ENCODE measurements around the gene AFDN.

AFDN gene

DNA sequence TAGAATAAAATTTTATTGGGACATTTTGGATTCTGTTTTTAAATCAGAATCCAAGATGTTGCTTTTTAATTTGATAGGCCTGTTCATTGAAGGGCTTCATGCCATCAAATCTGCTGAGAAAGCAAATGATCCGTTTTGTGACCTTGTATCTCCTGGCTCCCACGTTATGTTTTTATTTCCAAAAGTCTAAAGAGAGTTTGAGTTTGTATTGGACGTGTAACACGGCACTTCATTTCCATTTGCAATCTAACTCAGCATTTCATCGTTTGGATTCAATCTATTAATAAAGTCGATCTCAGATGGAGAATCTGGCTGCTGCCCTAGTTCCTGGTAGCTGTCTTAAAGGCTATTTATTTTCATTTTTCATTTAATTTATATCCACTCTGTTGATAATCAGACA is 187.7 kb downstream of the AFDN start:
- H3K4me3 ChIP-seq (ENCODE audit: low read length in 2 of 2): no peak overlapping the region
- no CpG with 5 or more reads among the region's 6 CpGs for WGBS, 2 donors (ENCODE audit: extremely low coverage in 2 of 2, insufficient read length in 2 of 2, insufficient replicate concordance in 1 of 2)

DNA sequence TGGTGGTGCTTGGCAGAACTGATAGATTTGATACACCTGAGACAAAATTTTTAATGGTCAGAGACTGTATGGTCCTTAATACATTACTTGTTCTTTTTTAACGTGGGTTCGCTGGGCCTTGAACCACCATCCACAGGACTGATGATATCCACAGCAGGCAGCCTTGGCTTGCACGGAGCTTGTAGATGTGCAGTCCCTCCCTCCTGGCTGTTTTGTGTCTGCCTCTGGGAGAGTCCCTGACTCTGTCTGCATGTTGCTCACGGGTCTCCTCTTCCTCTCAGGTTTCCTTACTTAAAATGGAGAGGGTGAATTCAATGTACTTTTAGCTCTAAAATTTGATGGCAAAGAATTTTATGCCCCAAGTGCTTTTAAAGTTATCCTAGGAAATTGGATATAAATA is 188.3 kb downstream of the AFDN start:
- Histone ChIP-seq H3K27ac (replicated peaks; ENCODE audit: low read length) (no peak overlapping the region), H3K18ac (ENCODE audit: low read length) (no peak overlapping the region), H3K9me3 (replicated peaks in 1 of 2; ENCODE audit: control insufficient read depth in 2 of 2, insufficient read depth in 1 of 2, low read depth in 1 of 2, low read length in 2 of 2) (peaks cover 0 to 14% of the 10 kb centered on the region in 2 donors), H3K4ac (ENCODE audit: low read length) (no peak overlapping the region), H4K8ac (ENCODE audit: low read depth, low read length) (no peak overlapping the region), H3K27me3 (ENCODE audit: control insufficient read depth in 3 of 3, insufficient read depth in 3 of 3, low read depth in 1 of 3, low read length in 3 of 3) (no peaks in the 10 kb centered on the region), H2AK5ac (ENCODE audit: low read depth, low read length) (no peak overlapping the region), H4K91ac (ENCODE audit: low read depth, low read length, poor library complexity) (no peak overlapping the region), H2BK5ac (ENCODE audit: low read length) (no peak overlapping the region), H2BK15ac (ENCODE audit: low read length) (no peak overlapping the region), H3K4me3 (ENCODE audit: low read length in 2 of 2) (no peak overlapping the region), H3K14ac (ENCODE audit: low read length) (no peak overlapping the region), H3K79me1 (ENCODE audit: low read depth, low read length) (no peaks in the 10 kb centered on the region), H2AFZ (ENCODE audit: low read length) (no peak overlapping the region), H3K9ac (ENCODE audit: low read depth, low read length, poor library complexity) (no peak overlapping the region), H3K36me3 (replicated peaks in 1 of 2; ENCODE audit: control insufficient read depth in 2 of 2, insufficient read depth in 2 of 2, low read length in 2 of 2) (no peaks in the 10 kb centered on the region), H3K4me1 (ENCODE audit: control insufficient read depth in 2 of 2, insufficient read depth in 1 of 2, low read depth in 1 of 2, low read length in 2 of 2) (peaks cover 0 to 2% of the 10 kb centered on the region in 2 donors), H3K23ac (ENCODE audit: low read depth, low read length, poor library complexity) (no peak overlapping the region), H2BK120ac (ENCODE audit: low read depth, low read length) (no peak overlapping the region), H3K4me2 (ENCODE audit: insufficient read depth, low read length, poor library complexity, severe bottlenecking) (no peak overlapping the region), H2BK12ac (ENCODE audit: low read length) (no peak overlapping the region)
- no peak for DNase-seq (ENCODE audit: low spot score)
- WGBS, 2 donors (ENCODE audit: extremely low coverage in 2 of 2, insufficient read length in 2 of 2, insufficient replicate concordance in 1 of 2): no CpG with 5 or more reads among the region's 4 CpGs

More for the DNA sequence above, 187.7 kb downstream of the AFDN start:
- DNase-seq (ENCODE audit: low spot score): no peak
- no peaks in the 10 kb centered on the region for H3K27me3 ChIP-seq (ENCODE audit: control insufficient read depth in 3 of 3, insufficient read depth in 3 of 3, low read depth in 1 of 3, low read length in 3 of 3)
- H3K27ac ChIP-seq (replicated peaks; ENCODE audit: low read length): no peak overlapping the region
- H2BK120ac ChIP-seq (ENCODE audit: low read depth, low read length): no peak overlapping the region
- peaks cover 0 to 14% of the 10 kb centered on the region in 2 donors for H3K9me3 ChIP-seq (replicated peaks in 1 of 2; ENCODE audit: control insufficient read depth in 2 of 2, insufficient read depth in 1 of 2, low read depth in 1 of 2, low read length in 2 of 2)
- no peak overlapping the region for H2BK15ac ChIP-seq (ENCODE audit: low read length)
- H2BK12ac ChIP-seq (ENCODE audit: low read length): no peak overlapping the region
- H3K4me1 ChIP-seq (ENCODE audit: control insufficient read depth in 2 of 2, insufficient read depth in 1 of 2, low read depth in 1 of 2, low read length in 2 of 2): peaks cover 0 to 2% of the 10 kb centered on the region in 2 donors
- H4K91ac ChIP-seq (ENCODE audit: low read depth, low read length, poor library complexity): no peak overlapping the region
- H3K4ac ChIP-seq (ENCODE audit: low read length): no peak overlapping the region
- H3K23ac ChIP-seq (ENCODE audit: low read depth, low read length, poor library complexity): no peak overlapping the region
- no peak overlapping the region for H3K9ac ChIP-seq (ENCODE audit: low read depth, low read length, poor library complexity)
- no peaks in the 10 kb centered on the region for H3K79me1 ChIP-seq (ENCODE audit: low read depth, low read length)
- H2AK5ac ChIP-seq (ENCODE audit: low read depth, low read length): no peak overlapping the region
- no peak overlapping the region for H3K4me2 ChIP-seq (ENCODE audit: insufficient read depth, low read length, poor library complexity, severe bottlenecking)
- no peak overlapping the region for H4K8ac ChIP-seq (ENCODE audit: low read depth, low read length)
- H2AFZ ChIP-seq (ENCODE audit: low read length): no peak overlapping the region
- H3K18ac ChIP-seq (ENCODE audit: low read length): no peak overlapping the region
- H2BK5ac ChIP-seq (ENCODE audit: low read length): no peak overlapping the region
- H3K36me3 ChIP-seq (replicated peaks in 1 of 2; ENCODE audit: control insufficient read depth in 2 of 2, insufficient read depth in 2 of 2, low read length in 2 of 2): no peaks in the 10 kb centered on the region
- no peak overlapping the region for H3K14ac ChIP-seq (ENCODE audit: low read length)

DNA sequence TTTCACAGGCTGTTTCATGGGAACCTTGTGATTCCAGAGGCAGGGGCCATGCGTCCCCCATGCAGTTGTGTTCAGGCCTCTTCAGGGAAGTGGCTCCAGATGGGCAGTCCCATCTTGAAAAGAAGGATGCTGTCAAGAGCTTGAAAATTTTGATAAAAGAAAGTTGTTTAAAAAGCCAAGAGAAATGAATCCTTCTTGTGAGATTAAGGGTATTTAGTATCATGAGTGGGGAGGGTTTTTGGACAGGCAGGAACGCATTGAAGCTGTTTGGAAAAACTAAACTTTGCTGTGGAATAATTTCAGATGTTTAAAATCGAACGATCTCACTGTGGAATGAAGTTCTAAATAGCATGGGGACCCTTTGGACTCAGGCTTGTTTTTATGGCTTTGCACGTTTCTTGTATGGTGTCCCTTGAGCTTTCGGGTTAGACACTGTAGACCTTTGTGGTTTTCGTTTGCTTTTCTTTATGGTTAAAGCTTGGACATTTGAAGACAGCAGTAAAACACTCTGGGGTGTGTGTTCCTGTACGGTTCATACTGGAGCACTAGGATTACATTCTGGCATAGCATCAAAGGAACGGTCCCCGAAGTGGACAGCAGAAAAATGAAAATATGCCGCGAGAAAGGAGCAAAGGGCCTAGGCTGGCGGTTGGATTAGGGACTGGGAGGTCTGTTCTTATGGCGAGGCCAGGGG is 188.9 kb downstream of the AFDN start:
- DNase-seq (ENCODE audit: low spot score): no peak
- Histone ChIP-seq H2BK15ac (ENCODE audit: low read length) (no peak overlapping the region), H2BK120ac (ENCODE audit: low read depth, low read length) (no peak overlapping the region), H4K8ac (ENCODE audit: low read depth, low read length) (no peak overlapping the region), H3K36me3 (replicated peaks in 1 of 2; ENCODE audit: control insufficient read depth in 2 of 2, insufficient read depth in 2 of 2, low read length in 2 of 2) (no peaks in the 10 kb centered on the region), H2BK5ac (ENCODE audit: low read length) (no peak overlapping the region), H2AFZ (ENCODE audit: low read length) (no peak overlapping the region), H3K27ac (replicated peaks; ENCODE audit: low read length) (no peak overlapping the region), H3K4me1 (ENCODE audit: control insufficient read depth in 2 of 2, insufficient read depth in 1 of 2, low read depth in 1 of 2, low read length in 2 of 2) (peaks cover 0 to 2% of the 10 kb centered on the region in 2 donors), H3K4me2 (ENCODE audit: insufficient read depth, low read length, poor library complexity, severe bottlenecking) (no peak overlapping the region), H2BK12ac (ENCODE audit: low read length) (no peak overlapping the region), H2AK5ac (ENCODE audit: low read depth, low read length) (no peak overlapping the region), H3K79me1 (ENCODE audit: low read depth, low read length) (no peaks in the 10 kb centered on the region), H3K18ac (ENCODE audit: low read length) (no peak overlapping the region), H3K23ac (ENCODE audit: low read depth, low read length, poor library complexity) (no peak overlapping the region), H3K4ac (ENCODE audit: low read length) (no peak overlapping the region), H3K9me3 (replicated peaks in 1 of 2; ENCODE audit: control insufficient read depth in 2 of 2, insufficient read depth in 1 of 2, low read depth in 1 of 2, low read length in 2 of 2) (peaks cover 0 to 14% of the 10 kb centered on the region in 2 donors), H3K14ac (ENCODE audit: low read length) (no peak overlapping the region), H3K4me3 (ENCODE audit: low read length in 2 of 2) (no peak overlapping the region), H3K9ac (ENCODE audit: low read depth, low read length, poor library complexity) (no peak overlapping the region), H3K27me3 (ENCODE audit: control insufficient read depth in 3 of 3, insufficient read depth in 3 of 3, low read depth in 1 of 3, low read length in 3 of 3) (no peaks in the 10 kb centered on the region), H4K91ac (ENCODE audit: low read depth, low read length, poor library complexity) (no peak overlapping the region)
- no CpG with 5 or more reads among the region's 14 CpGs for WGBS, 2 donors (ENCODE audit: extremely low coverage in 2 of 2, insufficient read length in 2 of 2, insufficient replicate concordance in 1 of 2)

DNA sequence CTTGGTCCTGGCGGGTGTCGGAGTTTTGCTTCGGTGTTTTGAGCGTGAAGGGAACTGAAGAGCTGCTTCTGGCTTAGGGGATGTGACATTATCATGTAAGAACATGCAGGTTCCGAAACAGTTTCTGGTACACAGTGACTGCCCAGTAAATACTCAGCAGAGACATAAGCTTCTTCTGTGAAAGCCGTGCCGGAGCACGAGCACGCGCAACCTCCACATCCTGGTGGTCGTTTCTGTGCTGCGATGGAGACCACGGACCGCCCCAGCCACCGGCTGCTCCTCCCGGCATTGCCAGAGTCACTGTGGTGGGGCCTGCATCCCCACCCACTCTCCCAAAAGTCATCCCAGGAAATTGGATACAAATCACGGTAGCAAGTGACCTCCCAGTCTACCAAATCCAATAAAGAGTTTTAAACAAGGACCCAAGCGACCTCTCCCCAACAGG is 189.5 kb downstream of the AFDN start:
- Histone ChIP-seq H4K91ac (ENCODE audit: low read depth, low read length, poor library complexity) (no peak overlapping the region), H2AFZ (ENCODE audit: low read length) (no peak overlapping the region), H2BK120ac (ENCODE audit: low read depth, low read length) (no peak overlapping the region), H3K4me3 (ENCODE audit: low read length in 2 of 2) (no peak overlapping the region), H3K23ac (ENCODE audit: low read depth, low read length, poor library complexity) (no peak overlapping the region), H3K27ac (replicated peaks; ENCODE audit: low read length) (no peak overlapping the region), H2AK5ac (ENCODE audit: low read depth, low read length) (no peak overlapping the region), H3K4me2 (ENCODE audit: insufficient read depth, low read length, poor library complexity, severe bottlenecking) (no peak overlapping the region), H3K9me3 (replicated peaks in 1 of 2; ENCODE audit: control insufficient read depth in 2 of 2, insufficient read depth in 1 of 2, low read depth in 1 of 2, low read length in 2 of 2) (peaks cover 0 to 14% of the 10 kb centered on the region in 2 donors), H3K4me1 (ENCODE audit: control insufficient read depth in 2 of 2, insufficient read depth in 1 of 2, low read depth in 1 of 2, low read length in 2 of 2) (peaks cover 0 to 2% of the 10 kb centered on the region in 2 donors), H3K36me3 (replicated peaks in 1 of 2; ENCODE audit: control insufficient read depth in 2 of 2, insufficient read depth in 2 of 2, low read length in 2 of 2) (no peaks in the 10 kb centered on the region), H3K18ac (ENCODE audit: low read length) (no peak overlapping the region), H3K4ac (ENCODE audit: low read length) (no peak overlapping the region), H3K14ac (ENCODE audit: low read length) (no peak overlapping the region), H4K8ac (ENCODE audit: low read depth, low read length) (no peak overlapping the region), H3K79me1 (ENCODE audit: low read depth, low read length) (no peaks in the 10 kb centered on the region), H3K27me3 (ENCODE audit: control insufficient read depth in 3 of 3, insufficient read depth in 3 of 3, low read depth in 1 of 3, low read length in 3 of 3) (no peaks in the 10 kb centered on the region), H2BK12ac (ENCODE audit: low read length) (no peak overlapping the region), H2BK15ac (ENCODE audit: low read length) (no peak overlapping the region), H2BK5ac (ENCODE audit: low read length) (no peak overlapping the region), H3K9ac (ENCODE audit: low read depth, low read length, poor library complexity) (no peak overlapping the region)
- DNase-seq (ENCODE audit: low spot score): no peak
- no CpG with 5 or more reads among the region's 18 CpGs for WGBS, 2 donors (ENCODE audit: extremely low coverage in 2 of 2, insufficient read length in 2 of 2, insufficient replicate concordance in 1 of 2)

All from neuronal stem cell (in vitro differentiated cells).